ENCODE results near the gene SLC49A4. TPM values are rescaled to one million over a fixed set of nuclear protein-coding genes. Genes with fewer than 3 reads are reported as not detected.

Gene SLC49A4
- total RNA-seq, 3 donors from 2014 or later (not counting 1 experiment from before 2014, with no cell fraction given): 5.6 to 8.0 (median 7.5) TPM

DNA sequence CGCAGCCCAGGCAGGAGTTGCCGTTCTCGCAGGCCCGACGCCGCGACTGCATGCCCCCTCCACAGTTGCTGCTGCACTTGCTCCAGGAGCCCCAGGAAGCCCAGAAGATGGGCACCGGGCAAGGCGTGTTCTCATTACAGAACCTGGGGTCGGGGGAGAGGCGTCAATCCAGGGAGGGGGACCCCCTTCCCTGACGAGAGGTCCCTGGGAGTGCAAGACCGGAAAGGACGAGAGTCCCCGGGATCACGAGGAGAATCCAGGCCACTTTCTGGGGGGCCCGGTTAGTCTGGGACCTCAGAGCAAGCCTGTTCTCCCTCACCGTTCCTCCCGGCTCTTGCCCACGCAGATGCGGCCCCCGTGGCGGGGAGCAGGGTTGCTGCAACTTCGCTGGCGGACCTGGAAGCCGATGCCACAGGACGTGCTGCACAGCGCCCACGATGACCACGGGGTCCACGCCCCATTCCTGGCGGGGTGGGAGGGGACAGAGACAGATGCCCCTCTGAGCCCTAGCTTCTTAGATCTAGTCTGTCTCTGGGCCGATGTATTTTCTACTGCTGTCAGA, 118.8 kb downstream of the SLC49A4 start:
- DNase-seq (no peak), ATAC-seq (no peak)
- H3K36me3 ChIP-seq (ENCODE audit: control insufficient read depth, insufficient read depth, low read length): no peaks in the 10 kb centered on the region
- H3K4me1 Mint-ChIP-seq: no peaks in the 10 kb centered on the region
- no peak overlapping the region for H3K27ac ChIP-seq (ENCODE audit: low read length)
- TF ChIP-seq, protein P1, sequence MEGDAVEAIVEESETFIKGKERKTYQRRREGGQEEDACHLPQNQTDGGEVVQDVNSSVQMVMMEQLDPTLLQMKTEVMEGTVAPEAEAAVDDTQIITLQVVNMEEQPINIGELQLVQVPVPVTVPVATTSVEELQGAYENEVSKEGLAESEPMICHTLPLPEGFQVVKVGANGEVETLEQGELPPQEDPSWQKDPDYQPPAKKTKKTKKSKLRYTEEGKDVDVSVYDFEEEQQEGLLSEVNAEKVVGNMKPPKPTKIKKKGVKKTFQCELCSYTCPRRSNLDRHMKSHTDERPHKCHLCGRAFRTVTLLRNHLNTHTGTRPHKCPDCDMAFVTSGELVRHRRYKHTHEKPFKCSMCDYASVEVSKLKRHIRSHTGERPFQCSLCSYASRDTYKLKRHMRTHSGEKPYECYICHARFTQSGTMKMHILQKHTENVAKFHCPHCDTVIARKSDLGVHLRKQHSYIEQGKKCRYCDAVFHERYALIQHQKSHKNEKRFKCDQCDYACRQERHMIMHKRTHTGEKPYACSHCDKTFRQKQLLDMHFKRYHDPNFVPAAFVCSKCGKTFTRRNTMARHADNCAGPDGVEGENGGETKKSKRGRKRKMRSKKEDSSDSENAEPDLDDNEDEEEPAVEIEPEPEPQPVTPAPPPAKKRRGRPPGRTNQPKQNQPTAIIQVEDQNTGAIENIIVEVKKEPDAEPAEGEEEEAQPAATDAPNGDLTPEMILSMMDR (IDR thresholded peaks at IDR 0.05): no peak
- no peaks in the 10 kb centered on the region for H3K27me3 ChIP-seq (ENCODE audit: control insufficient read depth, insufficient read depth, low read length)
- no peak overlapping the region for H3K4me3 ChIP-seq (ENCODE audit: low read length)
- 78% methylated on average over 33 of the region's 33 CpGs for WGBS (ENCODE audit: insufficient coverage)
- H3K9me3 Mint-ChIP-seq: no peaks in the 10 kb centered on the region
- H3K9me3 ChIP-seq (ENCODE audit: control insufficient read depth, insufficient read depth, low read length): no peaks in the 10 kb centered on the region
- H3K4me1 ChIP-seq (ENCODE audit: control insufficient read depth, insufficient read depth, low read length): peaks cover 3% of the 10 kb centered on the region
- intact Hi-C loops (cut with micrococcal nuclease): no loop called here
- no peak overlapping the region for H3K27ac Mint-ChIP-seq
- H3K27me3 Mint-ChIP-seq (ENCODE audit: low read depth in 2 of 2): peaks cover 16 to 34% of the 10 kb centered on the region in 2 donors
- peak overlapping the region; percentile 50 for H3K4me3 Mint-ChIP-seq
- no peaks in the 10 kb centered on the region for H3K36me3 Mint-ChIP-seq

DNA sequence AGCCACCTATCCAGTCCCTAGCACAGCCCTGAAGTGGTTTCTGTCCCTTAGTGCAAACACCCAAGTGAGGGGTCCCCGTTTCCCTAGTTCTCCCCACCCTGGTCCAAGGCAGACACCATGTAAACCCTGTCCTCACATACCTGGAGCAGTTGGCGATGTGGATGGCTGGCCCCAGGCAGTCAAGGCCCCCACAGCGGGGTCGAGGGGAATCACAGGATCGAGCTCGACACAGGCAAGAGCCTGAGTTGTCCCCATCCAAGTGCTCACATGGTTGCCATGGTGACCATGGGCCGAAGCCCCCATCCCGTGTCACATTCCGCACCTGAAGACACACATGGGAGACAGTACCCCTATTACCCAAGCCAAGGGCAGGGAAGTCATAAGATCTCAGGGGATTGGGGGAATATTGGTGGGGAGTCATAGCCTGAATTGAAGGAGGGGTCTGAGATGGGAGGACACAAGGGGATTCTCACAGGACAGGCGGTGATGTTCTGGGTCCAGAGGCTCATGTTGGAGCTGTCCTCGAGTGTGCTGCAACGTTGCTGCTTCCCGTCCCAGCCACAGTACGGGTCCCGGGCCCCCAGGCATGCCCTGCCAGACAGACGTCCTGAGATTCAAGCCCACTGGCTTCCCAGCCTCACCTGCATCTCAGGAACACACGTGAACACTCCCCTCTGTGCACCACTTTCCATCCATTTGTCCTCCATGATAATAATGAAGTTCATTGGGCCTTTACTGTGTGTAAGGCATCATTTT, 120.6 kb downstream of the SLC49A4 start:
- H3K27ac Mint-ChIP-seq: no peak overlapping the region
- H3K36me3 ChIP-seq (ENCODE audit: control insufficient read depth, insufficient read depth, low read length): no peaks in the 10 kb centered on the region
- no peaks in the 10 kb centered on the region for H3K4me1 Mint-ChIP-seq
- DNase-seq (no peak), ATAC-seq (no peak)
- no peaks in the 10 kb centered on the region for H3K9me3 Mint-ChIP-seq
- intact Hi-C loops (cut with micrococcal nuclease): no loop called here
- no peaks in the 10 kb centered on the region for H3K9me3 ChIP-seq (ENCODE audit: control insufficient read depth, insufficient read depth, low read length)
- H3K4me3 ChIP-seq (ENCODE audit: low read length): no peak overlapping the region
- peaks cover 3% of the 10 kb centered on the region for H3K4me1 ChIP-seq (ENCODE audit: control insufficient read depth, insufficient read depth, low read length)
- H3K27me3 Mint-ChIP-seq (ENCODE audit: low read depth in 2 of 2): peaks cover 22 to 48% of the 10 kb centered on the region in 2 donors
- H3K36me3 Mint-ChIP-seq: no peaks in the 10 kb centered on the region
- no peak overlapping the region for H3K4me3 Mint-ChIP-seq
- WGBS (ENCODE audit: insufficient coverage): 87% methylated on average over 17 of the region's 17 CpGs
- no peaks in the 10 kb centered on the region for H3K27me3 ChIP-seq (ENCODE audit: control insufficient read depth, insufficient read depth, low read length)
- TF ChIP-seq, protein P1 (IDR thresholded peaks at IDR 0.05): no peak
- H3K27ac ChIP-seq (ENCODE audit: low read length): no peak overlapping the region

DNA sequence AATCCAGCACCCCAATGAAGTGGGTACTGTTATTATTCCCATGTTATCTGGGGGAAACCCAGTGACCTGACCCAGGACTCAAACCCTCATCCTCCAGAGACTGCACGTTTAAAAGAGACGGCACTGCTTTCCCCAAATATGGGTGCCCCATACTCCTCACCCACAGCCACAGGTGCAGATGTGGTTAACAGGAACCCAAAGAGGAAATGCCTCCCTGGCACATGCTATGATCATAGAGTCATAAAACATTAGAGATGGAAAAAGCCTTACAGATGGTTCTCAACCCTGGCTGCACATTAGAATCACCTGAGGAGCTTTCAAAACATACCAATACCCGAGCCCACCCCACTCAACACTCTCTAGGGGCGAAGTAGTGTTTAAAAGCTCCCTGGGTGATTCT, 121.2 kb downstream of the SLC49A4 start:
- ATAC-seq: no peak

More for the DNA sequence above, 121.2 kb downstream of the SLC49A4 start:
- Histone ChIP-seq H3K4me3 (ENCODE audit: low read length) (no peak overlapping the region), H3K4me1 (ENCODE audit: control insufficient read depth, insufficient read depth, low read length) (peaks cover 3% of the 10 kb centered on the region), H3K36me3 (ENCODE audit: control insufficient read depth, insufficient read depth, low read length) (no peaks in the 10 kb centered on the region), H3K27me3 (ENCODE audit: control insufficient read depth, insufficient read depth, low read length) (no peaks in the 10 kb centered on the region), H3K9me3 (ENCODE audit: control insufficient read depth, insufficient read depth, low read length) (no peaks in the 10 kb centered on the region), H3K27ac (ENCODE audit: low read length) (no peak overlapping the region)
- 47% methylated on average over 4 of the region's 4 CpGs for WGBS (ENCODE audit: insufficient coverage)
- TF ChIP-seq, protein P1 (IDR thresholded peaks at IDR 0.05): no peak
- Mint-ChIP-seq H3K4me1 (no peaks in the 10 kb centered on the region), H3K27ac (no peak overlapping the region), H3K9me3 (no peaks in the 10 kb centered on the region), H3K4me3 (no peak overlapping the region), H3K27me3 (ENCODE audit: low read depth in 2 of 2) (peaks cover 26 to 54% of the 10 kb centered on the region in 2 donors), H3K36me3 (no peaks in the 10 kb centered on the region)
- intact Hi-C loops (cut with micrococcal nuclease): no loop called here
- no peak for DNase-seq

Measured in natural killer cell (primary cell).